CD4-positive, alpha-beta memory T cell (primary cell): Measurements from ENCODE around the gene SH3GL3. TPM values are rescaled to one million over a fixed set of nuclear protein-coding genes. Genes with fewer than 3 reads are reported as not detected.

Experiments used
- CTCF ChIA-PET: fragments of 350-600 bp; sonication (Branson Sonifier 250); formaldehyde crosslinking; loops from one replicate; lab custom pipeline; 2021; ENCODE audit warnings: inconsistent platforms; ENCODE audit not compliant: partially characterized antibody; lab: Charles Lee
- POLR2A ChIA-PET: fragments of 350-600 bp; sonication (Branson Sonifier 250); formaldehyde crosslinking; loops from one replicate; lab custom pipeline; 2021; ENCODE audit not compliant: partially characterized antibody; lab: Charles Lee
- DNase-seq, 5 donors: peaks; one replicate each; pipeline versions ENCODE4 v3.0.0 to v3.0.0-alpha.2; 2020 to 2022; ENCODE audit warnings: mixed read lengths in 1 of 5
- H3K27ac ChIP-seq: one replicate; pipeline ENCODE4 v1.7.0; 2013; ENCODE audit warnings: low read depth, low read length
- H3K27me3 ChIP-seq: 2 replicates; pipeline ENCODE4 v1.7.0; 2013; ENCODE audit warnings: mild to moderate bottlenecking, low read length, moderate library complexity; ENCODE audit not compliant: insufficient read depth
- H3K36me3 ChIP-seq: 2 replicates; pipeline ENCODE4 v1.7.0; 2013; ENCODE audit warnings: mild to moderate bottlenecking, low read length, moderate library complexity; ENCODE audit not compliant: insufficient read depth
- H3K4me1 ChIP-seq: 2 replicates; pipeline ENCODE4 v1.7.0; 2013; ENCODE audit warnings: mild to moderate bottlenecking, low read length, moderate library complexity; ENCODE audit not compliant: insufficient read depth
- H3K4me3 ChIP-seq, 2 donors: one replicate each; pipeline ENCODE4 v1.7.0; 2013; ENCODE audit warnings: low read length in 2 of 2, mild to moderate bottlenecking in 1 of 2
- H3K9me3 ChIP-seq, 2 donors: one replicate each; pipeline ENCODE4 v1.7.0; 2013; ENCODE audit warnings: low read length in 2 of 2, control low read depth in 1 of 2; ENCODE audit not compliant: control insufficient read depth in 1 of 2
- H3K27ac Mint-ChIP-seq, 7 donors: one replicate each; pipeline ENCODE4 v1.8.0; 2020 to 2021; ENCODE audit warnings: mixed read lengths in 7 of 7, mild to moderate bottlenecking in 6 of 7, inconsistent platforms in 3 of 7, moderate library complexity in 3 of 7
- H3K27me3 Mint-ChIP-seq, 2 donors: one replicate each; pipeline ENCODE4 v1.8.0; 2020 to 2021; ENCODE audit warnings: mixed read lengths in 2 of 2
- H3K36me3 Mint-ChIP-seq, 2 donors: one replicate each; pipeline ENCODE4 v1.8.0; 2020 to 2021; ENCODE audit warnings: mixed read lengths in 2 of 2, inconsistent platforms in 1 of 2, mild to moderate bottlenecking in 1 of 2
- H3K4me1 Mint-ChIP-seq, 4 donors: one replicate each; pipeline ENCODE4 v1.8.0; 2020 to 2021; ENCODE audit warnings: mixed read lengths in 4 of 4, mild to moderate bottlenecking in 1 of 4
- H3K4me3 Mint-ChIP-seq, 8 donors: one replicate each; pipeline ENCODE4 v1.8.0; 2020 to 2021; ENCODE audit warnings: mixed read lengths in 8 of 8, mild to moderate bottlenecking in 7 of 8, moderate library complexity in 6 of 8, inconsistent platforms in 3 of 8
- H3K9me3 Mint-ChIP-seq, 8 donors: one replicate each; pipeline ENCODE4 v1.8.0; 2020 to 2021; ENCODE audit warnings: mixed read lengths in 8 of 8, mild to moderate bottlenecking in 5 of 8, inconsistent platforms in 3 of 8, moderate library complexity in 1 of 8
- intact Hi-C: fragments of 100-400 bp; cut with micrococcal nuclease; formaldehyde crosslinking; loops from one replicate; pipeline ENCODE4 v1.15.1; 2023
- polyA plus RNA-seq, 2 donors: library from polyadenylated mRNA; unstranded; fragments of 300-500 nt; fragmentation: Illumina TruSeq; gene quantifications; one replicate each; pipeline ENCODE4 v1.2.3, GENCODE V29; 2021
- total RNA-seq, 2 experiments: library from RNA; stranded (reverse); gene quantifications; one replicate each; pipeline ENCODE4 v1.2.3, GENCODE V29; 2021

The SH3GL3 gene
- total and polyA plus RNA-seq, 4 experiments from 2014 or later = 0.34 TPM; not detected in 3

- POLR2A ChIA-PET = no interaction called here
These were observed 56.6 kb downstream of the SH3GL3 start for GRCh38 chr15:83503595-83504364.

GRCh38 chr15:83504365-83504764 is 57.2 kb downstream of the SH3GL3 start:
- no peak overlapping the region for H3K27ac ChIP-seq
- H3K4me3 ChIP-seq = no peak overlapping the region
- H3K4me1 ChIP-seq = no peaks in the 10 kb centered on the region
- no peaks in the 10 kb centered on the region for H3K36me3 ChIP-seq
- H3K27me3 ChIP-seq = no peaks in the 10 kb centered on the region
- Mint-ChIP-seq H3K27ac (no peak overlapping the region), H3K27me3 (peaks cover 0 to 2% of the 10 kb centered on the region in 2 donors), H3K9me3 (peaks cover 0 to 2% (median 0%) of the 10 kb centered on the region in 8 donors), H3K4me3 (no peak overlapping the region), H3K4me1 (no peaks in the 10 kb centered on the region), H3K36me3 (no peaks in the 10 kb centered on the region)
- intact Hi-C loops = no loop called here
- CTCF ChIA-PET = interaction anchor here (0.5 kb wide), 1 partner anchor 209 kb away, joined by 3 read pairs; no protein-coding TSS in a partner anchor
- POLR2A ChIA-PET = no interaction called here
- no peaks in the 10 kb centered on the region for H3K9me3 ChIP-seq
- no peak for DNase-seq

More at GRCh38 chr15:83503595-83504364, 56.6 kb downstream of the SH3GL3 start:
- no peaks in the 10 kb centered on the region for H3K36me3 Mint-ChIP-seq
- no peaks in the 10 kb centered on the region for H3K4me1 Mint-ChIP-seq
- no peak overlapping the region for H3K27ac Mint-ChIP-seq
- Histone ChIP-seq H3K4me3 (no peak overlapping the region), H3K27me3 (no peaks in the 10 kb centered on the region), H3K4me1 (no peaks in the 10 kb centered on the region), H3K36me3 (no peaks in the 10 kb centered on the region), H3K27ac (no peak overlapping the region), H3K9me3 (no peaks in the 10 kb centered on the region)
- H3K4me3 Mint-ChIP-seq = no peak overlapping the region
- peaks cover 0 to 2% of the 10 kb centered on the region in 2 donors for H3K27me3 Mint-ChIP-seq
- no peak for DNase-seq
- peaks cover 0 to 5% (median 2%) of the 10 kb centered on the region in 8 donors for H3K9me3 Mint-ChIP-seq
- CTCF ChIA-PET = interaction anchor here (0.5 kb wide), 1 partner anchor 208 kb away, joined by 3 read pairs; no protein-coding TSS in a partner anchor
- intact Hi-C loops = no loop called here

DNA sequence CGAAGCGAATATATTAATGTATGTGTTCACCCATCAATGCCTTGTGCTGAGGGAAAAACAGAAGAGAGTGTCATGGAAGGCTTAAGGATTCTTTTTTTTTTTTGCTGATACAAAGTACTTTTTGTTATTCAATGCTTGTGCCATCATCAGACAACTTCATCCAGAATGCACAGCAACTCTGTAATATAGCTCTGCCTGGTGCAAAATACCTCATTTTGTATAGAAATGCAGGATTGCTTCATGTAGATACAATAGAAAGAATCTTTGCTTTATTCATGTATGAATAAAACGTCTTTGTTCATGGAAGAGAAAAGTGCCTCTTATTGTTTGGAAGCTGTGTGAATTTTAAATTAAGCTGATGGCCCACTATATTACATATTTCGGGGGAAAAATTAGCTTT is 62.9 kb downstream of the SH3GL3 start:
- intact Hi-C loops = no loop called here
- Mint-ChIP-seq H3K4me3 (no peak overlapping the region), H3K4me1 (no peaks in the 10 kb centered on the region), H3K36me3 (no peaks in the 10 kb centered on the region), H3K27me3 (peaks cover 0 to 2% of the 10 kb centered on the region in 2 donors), H3K9me3 (peaks cover 0 to 1% (median 0%) of the 10 kb centered on the region in 8 donors), H3K27ac (no peak overlapping the region)
- H3K9me3 ChIP-seq = no peaks in the 10 kb centered on the region
- H3K27ac ChIP-seq = no peak overlapping the region
- H3K4me3 ChIP-seq = no peak overlapping the region
- H3K27me3 ChIP-seq = no peaks in the 10 kb centered on the region
- H3K4me1 ChIP-seq = no peaks in the 10 kb centered on the region
- H3K36me3 ChIP-seq = no peaks in the 10 kb centered on the region
- ChIA-PET CTCF (no interaction called here), POLR2A (no interaction called here)
- DNase-seq = no peak

- Histone ChIP-seq H3K27me3 (no peaks in the 10 kb centered on the region), H3K4me3 (no peak overlapping the region), H3K4me1 (no peaks in the 10 kb centered on the region), H3K27ac (no peak overlapping the region), H3K36me3 (no peaks in the 10 kb centered on the region), H3K9me3 (no peaks in the 10 kb centered on the region)
- Mint-ChIP-seq H3K36me3 (no peaks in the 10 kb centered on the region), H3K27me3 (peaks cover 0 to 2% of the 10 kb centered on the region in 2 donors), H3K4me1 (no peaks in the 10 kb centered on the region), H3K4me3 (no peak overlapping the region), H3K9me3 (peaks cover 0 to 1% (median 0%) of the 10 kb centered on the region in 8 donors), H3K27ac (no peak overlapping the region)
- POLR2A ChIA-PET = no interaction called here
- CTCF ChIA-PET = no interaction called here
- intact Hi-C loops = no loop called here
- no peak for DNase-seq
These were observed 65.3 kb downstream of the SH3GL3 start for GRCh38 chr15:83512459-83512858.

DNA sequence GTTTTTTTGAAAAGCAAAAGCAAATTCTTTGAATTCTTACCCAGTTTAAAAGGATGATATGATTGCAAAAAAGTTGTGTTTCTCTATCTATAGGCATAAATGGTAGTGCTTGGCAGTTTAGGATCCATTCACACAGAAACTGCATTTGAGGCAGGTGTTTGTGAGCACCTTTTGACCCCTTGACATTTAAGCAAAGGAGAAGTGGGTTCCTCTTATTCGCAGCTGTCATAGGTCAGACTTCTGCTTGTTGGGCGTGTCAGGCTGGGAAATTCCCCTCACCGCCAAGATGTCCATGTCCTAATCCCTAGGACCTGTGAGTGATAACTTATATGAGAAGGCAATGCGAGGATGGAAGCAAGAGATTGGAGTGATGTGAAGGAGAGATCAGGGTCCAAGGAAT is 67.4 kb downstream of the SH3GL3 start:
- intact Hi-C loops = no loop called here
- H3K36me3 ChIP-seq = no peaks in the 10 kb centered on the region
- no peaks in the 10 kb centered on the region for H3K27me3 ChIP-seq
- ChIA-PET CTCF (no interaction called here), POLR2A (no interaction called here)
- Mint-ChIP-seq H3K27me3 (no peaks in the 10 kb centered on the region), H3K4me1 (no peaks in the 10 kb centered on the region), H3K4me3 (no peak overlapping the region), H3K27ac (no peak overlapping the region), H3K9me3 (peaks cover 0 to 2% (median 0%) of the 10 kb centered on the region in 8 donors), H3K36me3 (no peaks in the 10 kb centered on the region)
- no peak overlapping the region for H3K4me3 ChIP-seq
- H3K27ac ChIP-seq = no peak overlapping the region
- H3K4me1 ChIP-seq = no peaks in the 10 kb centered on the region
- H3K9me3 ChIP-seq = no peaks in the 10 kb centered on the region
- DNase-seq = no peak

GRCh38 chr15:83515164-83515563 is 68.0 kb downstream of the SH3GL3 start:
- Mint-ChIP-seq H3K27me3 (no peaks in the 10 kb centered on the region), H3K4me1 (no peaks in the 10 kb centered on the region), H3K4me3 (no peak overlapping the region), H3K27ac (no peak overlapping the region), H3K36me3 (no peaks in the 10 kb centered on the region), H3K9me3 (peaks cover 0 to 6% (median 0%) of the 10 kb centered on the region in 8 donors)
- intact Hi-C loops = no loop called here
- POLR2A ChIA-PET = no interaction called here
- H3K9me3 ChIP-seq = no peaks in the 10 kb centered on the region
- no peak overlapping the region for H3K4me3 ChIP-seq
- no peak for DNase-seq
- no peaks in the 10 kb centered on the region for H3K27me3 ChIP-seq
- no peak overlapping the region for H3K27ac ChIP-seq
- H3K36me3 ChIP-seq = no peaks in the 10 kb centered on the region
- CTCF ChIA-PET = no interaction called here
- H3K4me1 ChIP-seq = no peaks in the 10 kb centered on the region

- H3K27ac ChIP-seq = no peak overlapping the region
- intact Hi-C loops = no loop called here
- H3K36me3 ChIP-seq = no peaks in the 10 kb centered on the region
- H3K9me3 ChIP-seq = no peaks in the 10 kb centered on the region
- no peak overlapping the region for H3K4me3 ChIP-seq
- Mint-ChIP-seq H3K4me3 (no peak overlapping the region), H3K27ac (no peak overlapping the region), H3K4me1 (no peaks in the 10 kb centered on the region), H3K9me3 (peaks cover 0 to 6% (median 0%) of the 10 kb centered on the region in 8 donors), H3K36me3 (no peaks in the 10 kb centered on the region), H3K27me3 (peaks cover 2 to 3% of the 10 kb centered on the region in 2 donors)
- H3K27me3 ChIP-seq = no peaks in the 10 kb centered on the region
- H3K4me1 ChIP-seq = no peaks in the 10 kb centered on the region
- no peak for DNase-seq
- CTCF ChIA-PET = no interaction called here
- POLR2A ChIA-PET = no interaction called here
These were observed 69.8 kb downstream of the SH3GL3 start for GRCh38 chr15:83516935-83517334.
